Endothelial cell of umbilical vein (primary cell): Measurements from ENCODE around the gene SPRED1.
"Not testable (repeated sequence)": the region's sequence is repeated elsewhere in the genome, so short reads cannot be mapped to it uniquely, and the experiment has no call there.

Experiments used
- EZH2 ChIP-seq: IDR thresholded peaks from 2 replicates; pipeline ENCODE4 v1.6.1; 2012; ENCODE audit warnings: borderline replicate concordance, low read depth, mild to moderate bottlenecking, moderate library complexity, low read length, inconsistent platforms; ENCODE audit not compliant: severe bottlenecking
- POLR2A ChIP-seq: IDR thresholded peaks from 2 replicates; pipeline ENCODE4 v1.6.1; 2012; ENCODE audit warnings: low read depth, mild to moderate bottlenecking, control low read depth, low read length
- TF ChIP-seq, protein P1 (sequence below): IDR thresholded peaks from 2 replicates; pipeline ENCODE4 v1.6.1; 2011; ENCODE audit not compliant: insufficient read depth, insufficient read length

GRCh38 chr15:38272431-38272830 lies 19.8 kb downstream of the SPRED1 start:
- not testable (repeated sequence) for TF ChIP-seq POLR2A, EZH2
- TF ChIP-seq, protein P1, sequence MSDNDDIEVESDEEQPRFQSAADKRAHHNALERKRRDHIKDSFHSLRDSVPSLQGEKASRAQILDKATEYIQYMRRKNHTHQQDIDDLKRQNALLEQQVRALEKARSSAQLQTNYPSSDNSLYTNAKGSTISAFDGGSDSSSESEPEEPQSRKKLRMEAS = not testable (repeated sequence)
